Calu3 (cell line): Measurements from ENCODE around the gene ARHGDIA. TPM values are rescaled to one million over a fixed set of nuclear protein-coding genes. Genes with fewer than 3 reads are reported as not detected.

Experiments used
- BruUV-seq: library from RNA; stranded (reverse); fragments of 400-500 nt; replicated peaks from 2 replicates; lab custom pipeline; 2021; lab: Mats Ljungman, UMichigan
- CTCF ChIA-PET: fragments of 300-600 bp; sonication (Branson Sonifier 250); formaldehyde crosslinking; loops from one replicate; lab custom pipeline; 2022; ENCODE audit warnings: antibody characterized with exemption; lab: Charles Lee
- DNase-seq: peaks from one replicate; pipeline ENCODE4 v3.0.0; 2022
- H3K27ac Mint-ChIP-seq: one replicate; pipeline ENCODE4 v1.8.0; 2022; ENCODE audit warnings: mixed read lengths; ENCODE audit not compliant: unreplicated experiment
- H3K27me3 Mint-ChIP-seq: one replicate; pipeline ENCODE4 v1.8.0; 2022; ENCODE audit warnings: mixed read lengths; ENCODE audit not compliant: unreplicated experiment
- H3K36me3 Mint-ChIP-seq: one replicate; pipeline ENCODE4 v1.8.0; 2022; ENCODE audit warnings: mild to moderate bottlenecking, moderate library complexity, mixed read lengths; ENCODE audit not compliant: insufficient read depth, unreplicated experiment
- H3K4me1 Mint-ChIP-seq: one replicate; pipeline ENCODE4 v1.8.0; 2022; ENCODE audit warnings: mild to moderate bottlenecking, low read depth, mixed read lengths; ENCODE audit not compliant: unreplicated experiment
- H3K4me3 Mint-ChIP-seq: one replicate; pipeline ENCODE4 v1.8.0; 2022; ENCODE audit warnings: mild to moderate bottlenecking, low read depth, moderate library complexity, mixed read lengths; ENCODE audit not compliant: unreplicated experiment
- H3K9me3 Mint-ChIP-seq: one replicate; pipeline ENCODE4 v1.8.0; 2022; ENCODE audit warnings: low read depth, mixed read lengths; ENCODE audit not compliant: unreplicated experiment
- CTCF ChIP-seq: fragments of 200-600 bp; IDR thresholded peaks from one replicate; pipeline ENCODE4 v1.8.0; 2022; ENCODE audit warnings: antibody characterized with exemption; ENCODE audit not compliant: unreplicated experiment
- intact Hi-C: fragments of 100-400 bp; cut with micrococcal nuclease; formaldehyde crosslinking; loops from one replicate; pipeline ENCODE4 v1.10.0; 2022; ENCODE audit not compliant: unreplicated experiment
- total RNA-seq: library from RNA; stranded (reverse); gene quantifications from 2 replicates; pipeline ENCODE4 v1.2.3, GENCODE V29; 2022

The ARHGDIA gene
- total RNA-seq, 1 experiment from 2014 or later, result 273 TPM

GRCh38 chr17:81839301-81839700, 31.8 kb downstream of the ARHGDIA start:
- Mint-ChIP-seq H3K36me3 (peaks cover 40% of the 10 kb centered on the region), H3K9me3 (no peaks in the 10 kb centered on the region), H3K4me1 (no peaks in the 10 kb centered on the region), H3K4me3 (no peak overlapping the region), H3K27me3 (no peaks in the 10 kb centered on the region), H3K27ac (no peak overlapping the region)
- DNase-seq, result no peak
- BruUV-seq, result no TSS peak
- CTCF ChIA-PET, result no interaction called here
- no peak for TF ChIP-seq CTCF
- intact Hi-C loops, result no loop called here

GRCh38 chr17:81838753-81839255, 32.3 kb downstream of the ARHGDIA start:
- Mint-ChIP-seq H3K36me3 (peaks cover 38% of the 10 kb centered on the region), H3K9me3 (no peaks in the 10 kb centered on the region), H3K4me1 (no peaks in the 10 kb centered on the region), H3K4me3 (no peak overlapping the region), H3K27ac (no peak overlapping the region), H3K27me3 (no peaks in the 10 kb centered on the region)
- no TSS peak for BruUV-seq
- intact Hi-C loops, result no loop called here
- no peak for DNase-seq
- CTCF ChIA-PET, result no interaction called here
- TF ChIP-seq CTCF, result no peak

GRCh38 chr17:81837641-81838040, 33.5 kb downstream of the ARHGDIA start:
- no TSS peak for BruUV-seq
- intact Hi-C loops, result no loop called here
- TF ChIP-seq CTCF, result no peak
- no peak for DNase-seq
- no peaks in the 10 kb centered on the region for H3K27me3 Mint-ChIP-seq
- CTCF ChIA-PET, result no interaction called here
- no peak overlapping the region for H3K4me3 Mint-ChIP-seq
- peaks cover 38% of the 10 kb centered on the region for H3K36me3 Mint-ChIP-seq
- peaks cover under 1% of the 10 kb centered on the region for H3K4me1 Mint-ChIP-seq
- H3K9me3 Mint-ChIP-seq, result no peaks in the 10 kb centered on the region
- H3K27ac Mint-ChIP-seq, result no peak overlapping the region

- intact Hi-C loops, result no loop called here
- Mint-ChIP-seq H3K27me3 (no peaks in the 10 kb centered on the region), H3K4me1 (peaks cover 10% of the 10 kb centered on the region), H3K27ac (peak within 1 kb of the TSS; percentile 58), H3K9me3 (no peaks in the 10 kb centered on the region), H3K4me3 (peak within 1 kb of the TSS; percentile 79), H3K36me3 (peaks cover 46% of the 10 kb centered on the region)
- CTCF ChIA-PET, result no interaction called here
- no TSS peak for BruUV-seq
- TF ChIP-seq CTCF, result no peak
- no peak for DNase-seq
Measured at GRCh38 chr17:81834831-81835267, 36.3 kb downstream of the ARHGDIA start, which contains the start of gene PPP1R27. Gene PPP1R27, minus strand, starts transcription at chr17:81835050. Its CDS starts 97 bp downstream, at chr17:81834953.
